ENCODE measurements around the gene PTPN3.

GRCh38 chr9:109477258-109478050 lies 20.7 kb downstream of the PTPN3 start:
- TF ChIP-seq, protein P1, sequence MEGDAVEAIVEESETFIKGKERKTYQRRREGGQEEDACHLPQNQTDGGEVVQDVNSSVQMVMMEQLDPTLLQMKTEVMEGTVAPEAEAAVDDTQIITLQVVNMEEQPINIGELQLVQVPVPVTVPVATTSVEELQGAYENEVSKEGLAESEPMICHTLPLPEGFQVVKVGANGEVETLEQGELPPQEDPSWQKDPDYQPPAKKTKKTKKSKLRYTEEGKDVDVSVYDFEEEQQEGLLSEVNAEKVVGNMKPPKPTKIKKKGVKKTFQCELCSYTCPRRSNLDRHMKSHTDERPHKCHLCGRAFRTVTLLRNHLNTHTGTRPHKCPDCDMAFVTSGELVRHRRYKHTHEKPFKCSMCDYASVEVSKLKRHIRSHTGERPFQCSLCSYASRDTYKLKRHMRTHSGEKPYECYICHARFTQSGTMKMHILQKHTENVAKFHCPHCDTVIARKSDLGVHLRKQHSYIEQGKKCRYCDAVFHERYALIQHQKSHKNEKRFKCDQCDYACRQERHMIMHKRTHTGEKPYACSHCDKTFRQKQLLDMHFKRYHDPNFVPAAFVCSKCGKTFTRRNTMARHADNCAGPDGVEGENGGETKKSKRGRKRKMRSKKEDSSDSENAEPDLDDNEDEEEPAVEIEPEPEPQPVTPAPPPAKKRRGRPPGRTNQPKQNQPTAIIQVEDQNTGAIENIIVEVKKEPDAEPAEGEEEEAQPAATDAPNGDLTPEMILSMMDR (IDR thresholded peaks at IDR 0.05): no peak
- TF ChIP-seq TAF1 (IDR thresholded peaks at IDR 0.05; ENCODE audit: borderline replicate concordance, low read depth, low read length): no peak
- TF ChIP-seq, protein P2, sequence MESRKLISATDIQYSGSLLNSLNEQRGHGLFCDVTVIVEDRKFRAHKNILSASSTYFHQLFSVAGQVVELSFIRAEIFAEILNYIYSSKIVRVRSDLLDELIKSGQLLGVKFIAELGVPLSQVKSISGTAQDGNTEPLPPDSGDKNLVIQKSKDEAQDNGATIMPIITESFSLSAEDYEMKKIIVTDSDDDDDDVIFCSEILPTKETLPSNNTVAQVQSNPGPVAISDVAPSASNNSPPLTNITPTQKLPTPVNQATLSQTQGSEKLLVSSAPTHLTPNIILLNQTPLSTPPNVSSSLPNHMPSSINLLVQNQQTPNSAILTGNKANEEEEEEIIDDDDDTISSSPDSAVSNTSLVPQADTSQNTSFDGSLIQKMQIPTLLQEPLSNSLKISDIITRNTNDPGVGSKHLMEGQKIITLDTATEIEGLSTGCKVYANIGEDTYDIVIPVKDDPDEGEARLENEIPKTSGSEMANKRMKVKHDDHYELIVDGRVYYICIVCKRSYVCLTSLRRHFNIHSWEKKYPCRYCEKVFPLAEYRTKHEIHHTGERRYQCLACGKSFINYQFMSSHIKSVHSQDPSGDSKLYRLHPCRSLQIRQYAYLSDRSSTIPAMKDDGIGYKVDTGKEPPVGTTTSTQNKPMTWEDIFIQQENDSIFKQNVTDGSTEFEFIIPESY (IDR thresholded peaks at IDR 0.05; ENCODE audit: borderline replicate concordance, low read depth): no peak
- TF ChIP-seq EP300 (IDR thresholded peaks at IDR 0.05; ENCODE audit: borderline replicate concordance in 1 of 2, low read depth in 1 of 2, low read length in 1 of 2): no peak
- TF ChIP-seq TEAD4 (IDR thresholded peaks at IDR 0.05; ENCODE audit: borderline replicate concordance, insufficient read depth): no peak
